Measurements from ENCODE around the gene COL4A2.

Gene COL4A2

GRCh38 chr13:110463871-110464510 is 156.9 kb downstream of the COL4A2 start:
- no peak overlapping the region for H3K27ac ChIP-seq
- DNase-seq, result no peak
- TF ChIP-seq, protein P1, sequence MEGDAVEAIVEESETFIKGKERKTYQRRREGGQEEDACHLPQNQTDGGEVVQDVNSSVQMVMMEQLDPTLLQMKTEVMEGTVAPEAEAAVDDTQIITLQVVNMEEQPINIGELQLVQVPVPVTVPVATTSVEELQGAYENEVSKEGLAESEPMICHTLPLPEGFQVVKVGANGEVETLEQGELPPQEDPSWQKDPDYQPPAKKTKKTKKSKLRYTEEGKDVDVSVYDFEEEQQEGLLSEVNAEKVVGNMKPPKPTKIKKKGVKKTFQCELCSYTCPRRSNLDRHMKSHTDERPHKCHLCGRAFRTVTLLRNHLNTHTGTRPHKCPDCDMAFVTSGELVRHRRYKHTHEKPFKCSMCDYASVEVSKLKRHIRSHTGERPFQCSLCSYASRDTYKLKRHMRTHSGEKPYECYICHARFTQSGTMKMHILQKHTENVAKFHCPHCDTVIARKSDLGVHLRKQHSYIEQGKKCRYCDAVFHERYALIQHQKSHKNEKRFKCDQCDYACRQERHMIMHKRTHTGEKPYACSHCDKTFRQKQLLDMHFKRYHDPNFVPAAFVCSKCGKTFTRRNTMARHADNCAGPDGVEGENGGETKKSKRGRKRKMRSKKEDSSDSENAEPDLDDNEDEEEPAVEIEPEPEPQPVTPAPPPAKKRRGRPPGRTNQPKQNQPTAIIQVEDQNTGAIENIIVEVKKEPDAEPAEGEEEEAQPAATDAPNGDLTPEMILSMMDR (IDR thresholded peaks at IDR 0.05; ENCODE audit: low read depth, low read length), result no peak
- H3K4me3 ChIP-seq (ENCODE audit: low read depth, low read length), result no peak overlapping the region
- H3K9me3 ChIP-seq (ENCODE audit: severe bottlenecking), result no peaks in the 10 kb centered on the region
- peaks cover 7% of the 10 kb centered on the region for H3K36me3 ChIP-seq
- H3K27me3 ChIP-seq (ENCODE audit: insufficient read depth, low read depth, severe bottlenecking), result no peaks in the 10 kb centered on the region

DNA sequence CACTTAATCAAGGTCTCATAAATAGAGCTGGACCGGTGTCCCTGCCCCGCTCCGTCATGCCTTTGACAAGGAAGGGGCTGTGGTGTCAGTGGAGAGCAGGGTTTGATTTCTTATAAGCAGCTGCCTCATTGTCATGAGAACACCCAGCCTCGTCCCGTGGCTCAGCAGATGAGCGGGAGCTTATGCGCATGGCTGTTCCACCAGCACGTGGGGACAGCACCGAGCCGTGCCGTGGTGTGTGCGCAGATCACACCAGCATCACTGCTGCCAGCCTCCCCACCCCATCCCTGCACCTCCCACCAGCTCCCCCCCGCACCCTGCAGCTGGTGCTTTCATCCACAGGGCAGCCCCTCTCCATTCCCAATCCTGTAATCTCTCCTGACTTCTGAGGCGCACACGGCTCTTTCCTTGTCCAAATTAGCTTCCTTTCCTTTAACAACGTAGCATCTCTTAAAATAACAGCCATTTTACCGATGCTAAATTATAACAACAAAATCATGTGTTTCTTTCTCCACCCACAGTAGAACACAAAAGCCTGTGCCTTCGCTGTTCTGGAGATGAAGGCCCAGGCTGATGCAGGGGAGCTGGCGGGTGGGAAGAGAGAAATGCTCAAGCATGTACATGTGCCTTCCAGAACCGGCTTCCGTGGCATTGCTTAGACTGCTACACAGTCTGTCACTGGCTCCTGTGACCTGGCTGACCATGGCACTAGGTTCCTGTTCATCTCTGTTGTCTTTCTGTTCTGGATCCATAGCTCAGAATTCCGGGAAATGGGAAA is 157.7 kb downstream of the COL4A2 start:
- Histone ChIP-seq H3K9me3 (ENCODE audit: severe bottlenecking) (no peaks in the 10 kb centered on the region), H3K36me3 (peaks cover 5% of the 10 kb centered on the region; the same call in 1 of the 2 replicates), H3K27ac (no peak overlapping the region), H3K4me3 (ENCODE audit: low read depth, low read length) (no peak overlapping the region), H3K27me3 (ENCODE audit: insufficient read depth, low read depth, severe bottlenecking) (no peaks in the 10 kb centered on the region)
- TF ChIP-seq, protein P1 (IDR thresholded peaks at IDR 0.05; ENCODE audit: low read depth, low read length), result no peak
- no peak for DNase-seq

GRCh38 chr13:110465696-110466095 is 158.6 kb downstream of the COL4A2 start:
- no peak for DNase-seq
- Histone ChIP-seq H3K4me3 (ENCODE audit: low read depth, low read length) (no peak overlapping the region), H3K27me3 (ENCODE audit: insufficient read depth, low read depth, severe bottlenecking) (peaks cover 1% of the 10 kb centered on the region), H3K9me3 (ENCODE audit: severe bottlenecking) (no peaks in the 10 kb centered on the region), H3K27ac (no peak overlapping the region), H3K36me3 (peaks cover 5% of the 10 kb centered on the region; the same call in 1 of the 2 replicates)
- TF ChIP-seq, protein P1 (IDR thresholded peaks at IDR 0.05; ENCODE audit: low read depth, low read length), result no peak

GRCh38 chr13:110466266-110466915 is 159.3 kb downstream of the COL4A2 start:
- no peaks in the 10 kb centered on the region for H3K9me3 ChIP-seq (ENCODE audit: severe bottlenecking)
- no peak for DNase-seq
- TF ChIP-seq, protein P1 (IDR thresholded peaks at IDR 0.05; ENCODE audit: low read depth, low read length), result no peak
- H3K27ac ChIP-seq, result no peak overlapping the region
- peaks cover 5% of the 10 kb centered on the region; the same call in 1 of the 2 replicates for H3K36me3 ChIP-seq
- H3K27me3 ChIP-seq (ENCODE audit: insufficient read depth, low read depth, severe bottlenecking), result peaks cover 4% of the 10 kb centered on the region
- H3K4me3 ChIP-seq (ENCODE audit: low read depth, low read length), result no peak overlapping the region

- Histone ChIP-seq H3K27me3 (ENCODE audit: insufficient read depth, low read depth, severe bottlenecking) (peaks cover 4% of the 10 kb centered on the region), H3K27ac (no peak overlapping the region), H3K9me3 (ENCODE audit: severe bottlenecking) (no peaks in the 10 kb centered on the region), H3K36me3 (no peaks in the 10 kb centered on the region), H3K4me3 (ENCODE audit: low read depth, low read length) (no peak overlapping the region)
- no peak for DNase-seq
- TF ChIP-seq, protein P1 (IDR thresholded peaks at IDR 0.05; ENCODE audit: low read depth, low read length), result no peak
Measured at GRCh38 chr13:110467516-110468110, 160.5 kb downstream of the COL4A2 start.

Measured in WERI-Rb-1 (cell line).